ENCODE results near the gene CCDC74B.
"Not testable (repeated sequence)": the region's sequence is repeated elsewhere in the genome, so short reads cannot be mapped to it uniquely, and the experiment has no call there.

- not testable (repeated sequence) for TF ChIP-seq CTCF (conservative IDR thresholded peaks at IDR 0.05; ENCODE audit: low read length); EZH2phosphoT487 (IDR thresholded peaks at IDR 0.05; ENCODE audit: borderline replicate concordance)
Observed at GRCh38 chr2:130180404-130181324, 35.8 kb upstream of the CCDC74B start.

Data from Loucy (cell line).